ENCODE results near the gene ME2. TPM values are rescaled to one million over a fixed set of nuclear protein-coding genes. Genes with fewer than 3 reads are reported as not detected.
"Not testable (repeated sequence)": the region's sequence is repeated elsewhere in the genome, so short reads cannot be mapped to it uniquely, and the experiment has no call there.

Gene ME2
- total RNA-seq, 2 donors from 2014 or later, result 38.3 to 59.4 TPM

DNA sequence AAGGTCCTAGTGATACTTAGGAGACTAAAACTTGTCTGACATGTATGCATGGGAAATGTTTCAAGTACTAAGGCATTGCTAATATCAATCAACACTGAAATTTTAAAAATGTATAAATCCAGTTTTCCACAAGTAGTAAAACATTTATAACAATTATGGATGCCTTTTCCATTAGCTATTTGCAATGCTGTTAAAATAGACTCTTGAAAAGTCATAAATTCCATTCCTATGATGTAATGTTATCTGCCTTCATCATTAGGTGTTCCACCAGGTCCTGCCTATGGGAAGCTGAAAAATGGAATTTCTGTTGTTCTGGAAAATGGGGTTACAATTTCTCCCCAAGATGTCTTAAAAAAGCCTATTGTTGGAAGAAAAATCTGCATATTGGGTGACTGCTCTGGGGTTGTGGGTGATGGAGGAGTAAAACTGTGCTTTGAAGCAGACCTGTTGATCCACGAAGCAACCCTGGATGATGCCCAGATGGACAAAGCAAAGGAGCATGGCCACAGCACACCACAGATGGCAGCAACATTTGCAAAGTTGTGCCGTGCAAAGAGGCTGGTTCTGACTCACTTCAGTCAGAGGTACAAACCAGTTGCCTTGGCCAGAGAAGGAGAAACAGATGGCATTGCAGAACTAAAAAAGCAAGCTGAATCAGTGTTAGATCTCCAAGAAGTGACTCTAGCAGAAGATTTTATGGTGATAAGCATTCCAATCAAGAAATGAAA lies 107.6 kb downstream of the ME2 start:
- H3K27ac ChIP-seq, result no peak overlapping the region
- H3K4me1 ChIP-seq (replicated peaks), result peaks cover 11% of the 10 kb centered on the region
- no peaks in the 10 kb centered on the region for H3K9me3 ChIP-seq
- H3K4me3 ChIP-seq, result no peak overlapping the region
- no peak for DNase-seq (ENCODE audit: low spot score)
- H3K36me3 ChIP-seq, result no peaks in the 10 kb centered on the region
- 63% methylated on average over 2 of the region's 2 CpGs for WGBS
- H3K27me3 ChIP-seq (replicated peaks; ENCODE audit: insufficient read depth), result no peaks in the 10 kb centered on the region
- TF ChIP-seq POLR2A (IDR thresholded peaks at IDR 0.05), result no peak
- TF ChIP-seq CTCF (IDR thresholded peaks at IDR 0.05), result no peak
- no peak for TF ChIP-seq POLR2AphosphoS5 (IDR thresholded peaks at IDR 0.05)
- intact Hi-C loops (cut with DNase I), result no loop called here

DNA sequence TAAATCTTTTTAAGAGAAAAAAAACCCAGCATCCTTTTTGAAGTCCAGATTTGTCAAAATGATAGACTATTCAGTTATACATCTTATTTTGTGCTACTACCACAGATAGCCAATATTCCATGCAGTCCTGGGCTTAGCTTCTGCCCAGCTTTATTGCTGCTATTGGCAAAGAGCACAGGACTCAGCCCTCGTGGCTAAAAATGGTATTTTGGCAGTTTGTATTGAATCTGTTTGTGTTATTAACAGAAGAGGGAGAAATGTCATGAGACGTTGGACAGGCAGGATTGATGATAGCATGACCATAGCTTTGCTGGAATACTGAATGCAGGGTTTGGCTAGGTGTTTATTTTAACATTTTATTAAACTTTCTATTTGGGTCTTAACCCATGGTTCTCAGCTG lies 108.3 kb downstream of the ME2 start:
- Histone ChIP-seq H3K27me3 (replicated peaks; ENCODE audit: insufficient read depth) (no peaks in the 10 kb centered on the region), H3K36me3 (no peaks in the 10 kb centered on the region), H3K4me3 (no peak overlapping the region), H3K4me1 (replicated peaks) (peaks cover 8% of the 10 kb centered on the region), H3K27ac (no peak overlapping the region), H3K9me3 (no peaks in the 10 kb centered on the region)
- WGBS, result 15% methylated on average over 2 of the region's 2 CpGs
- intact Hi-C loops (cut with DNase I), result no loop called here
- DNase-seq (ENCODE audit: low spot score), result no peak
- TF ChIP-seq CTCF (IDR thresholded peaks at IDR 0.05) (no peak), POLR2A (IDR thresholded peaks at IDR 0.05) (no peak), POLR2AphosphoS5 (IDR thresholded peaks at IDR 0.05) (no peak)

GRCh38 chr18:50989711-50990110 lies 110.8 kb downstream of the ME2 start:
- H3K9me3 ChIP-seq, result no peaks in the 10 kb centered on the region
- WGBS, result 91% methylated on average over 3 of the region's 3 CpGs
- no peak overlapping the region for H3K4me3 ChIP-seq
- H3K27me3 ChIP-seq (replicated peaks; ENCODE audit: insufficient read depth), result no peaks in the 10 kb centered on the region
- intact Hi-C loops (cut with DNase I), result no loop called here
- no peak overlapping the region for H3K27ac ChIP-seq
- H3K4me1 ChIP-seq (replicated peaks), result peaks cover 4% of the 10 kb centered on the region
- no peak for DNase-seq (ENCODE audit: low spot score)
- TF ChIP-seq CTCF (IDR thresholded peaks at IDR 0.05) (no peak), POLR2A (IDR thresholded peaks at IDR 0.05) (no peak), POLR2AphosphoS5 (IDR thresholded peaks at IDR 0.05) (no peak)
- H3K36me3 ChIP-seq, result no peaks in the 10 kb centered on the region

DNA sequence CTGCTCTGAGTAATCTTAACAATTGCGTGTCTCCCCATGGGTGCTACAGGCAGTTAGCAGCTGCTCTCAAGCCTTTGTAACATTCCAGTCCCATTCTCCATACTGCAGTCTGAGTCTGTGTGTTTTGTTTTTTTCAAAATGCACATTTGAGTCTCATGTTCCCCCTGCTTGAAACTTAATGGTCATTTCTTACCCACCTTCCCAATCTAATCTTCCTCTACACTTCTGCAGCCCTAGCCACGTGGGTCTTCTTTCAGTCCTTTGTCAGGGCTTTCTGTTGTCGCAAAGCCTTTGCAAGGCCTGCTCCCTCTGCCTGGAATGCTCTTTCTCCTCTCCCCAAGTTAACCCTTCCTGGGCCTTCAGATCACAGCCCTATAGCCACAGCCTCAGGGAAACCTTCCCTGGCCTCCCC lies 113.4 kb downstream of the ME2 start:
- Histone ChIP-seq H3K27me3 (replicated peaks; ENCODE audit: insufficient read depth) (no peaks in the 10 kb centered on the region), H3K9me3 (no peaks in the 10 kb centered on the region), H3K4me1 (replicated peaks) (no peaks in the 10 kb centered on the region), H3K36me3 (no peaks in the 10 kb centered on the region), H3K4me3 (no peak overlapping the region), H3K27ac (no peak overlapping the region)
- DNase-seq (ENCODE audit: low spot score), result no peak
- 68% methylated on average over 3 of the region's 3 CpGs for WGBS
- TF ChIP-seq POLR2A (IDR thresholded peaks at IDR 0.05), result no peak
- TF ChIP-seq CTCF (IDR thresholded peaks at IDR 0.05), result no peak
- TF ChIP-seq POLR2AphosphoS5 (IDR thresholded peaks at IDR 0.05), result no peak
- intact Hi-C loops (cut with DNase I), result no loop called here

- Histone ChIP-seq H3K27ac (no peak overlapping the region), H3K4me1 (replicated peaks) (no peaks in the 10 kb centered on the region), H3K27me3 (replicated peaks; ENCODE audit: insufficient read depth) (no peaks in the 10 kb centered on the region), H3K36me3 (no peaks in the 10 kb centered on the region), H3K4me3 (no peak overlapping the region), H3K9me3 (no peaks in the 10 kb centered on the region)
- no peak for TF ChIP-seq POLR2A (IDR thresholded peaks at IDR 0.05)
- TF ChIP-seq CTCF (IDR thresholded peaks at IDR 0.05), result no peak
- no peak for TF ChIP-seq POLR2AphosphoS5 (IDR thresholded peaks at IDR 0.05)
- intact Hi-C loops (cut with DNase I), result no loop called here
- DNase-seq (ENCODE audit: low spot score), result no peak
- WGBS, result 70% methylated on average over 2 of the region's 2 CpGs
These were observed 115.1 kb downstream of the ME2 start for GRCh38 chr18:50994031-50994430.

GRCh38 chr18:51003174-51003573 lies 124.3 kb downstream of the ME2 start:
- H3K27ac ChIP-seq; H3K4me1 ChIP-seq (replicated peaks); intact Hi-C loops (cut with DNase I); H3K4me3 ChIP-seq; DNase-seq (ENCODE audit: low spot score); H3K27me3 ChIP-seq (replicated peaks; ENCODE audit: insufficient read depth); H3K9me3 ChIP-seq; H3K36me3 ChIP-seq: not testable (repeated sequence)
- 96% methylated on average over 2 of the region's 2 CpGs for WGBS
